Stomach (tissue), 9 donors: ENCODE results near the gene PRR11. TPM values are rescaled to one million over a fixed set of nuclear protein-coding genes. Genes with fewer than 3 reads are reported as not detected.

ENCODE experiments used
- DNase-seq, 2 donors: peaks; one replicate each; pipeline versions ENCODE4 v3.0.0 to v3.0.0-alpha.2; 2013 to 2019
- H3K27ac ChIP-seq, 5 donors: fragments of 200-600 bp in 4 of 5; sonication (generic) in 4 of 5; one replicate each; pipeline ENCODE4 v1.5.1; 2013 to 2019; ENCODE audit warnings: mild to moderate bottlenecking in 1 of 5, moderate library complexity in 1 of 5
- H3K27me3 ChIP-seq, 3 donors: fragments of 200-600 bp; sonication (generic); one replicate each; pipeline ENCODE4 v1.5.1; 2017 to 2019; ENCODE audit warnings: mixed run types in 1 of 3
- H3K36me3 ChIP-seq, 4 donors: fragments of 200-600 bp; sonication (generic); 1 replicate in 3 of 4; 2 replicates in 1 of 4; pipeline ENCODE4 v1.5.1; 2016 to 2019
- H3K4me1 ChIP-seq, 4 donors: fragments of 200-600 bp; sonication (generic); one replicate each; pipeline ENCODE4 v1.5.1; 2016 to 2019
- H3K4me3 ChIP-seq, 4 donors: fragments of 200-600 bp; sonication (generic) in 3 of 4; one replicate each; pipeline ENCODE4 v1.5.1; 2016 to 2019; ENCODE audit warnings: mild to moderate bottlenecking in 1 of 4
- H3K9me3 ChIP-seq, 4 donors: fragments of 200-600 bp; sonication (generic); one replicate each; pipeline ENCODE4 v1.5.1; 2016 to 2019
- CTCF ChIP-seq, 7 experiments: fragments of 450-650 bp in 4 of 7; fragments of 200-600 bp in 3 of 7; sonication (generic) in 3 of 7; IDR thresholded peaks; one replicate each; pipeline ENCODE4 v1.5.1; 2016 to 2019; ENCODE audit warnings: antibody characterized with exemption in 7 of 7, control low read depth in 2 of 7, mild to moderate bottlenecking in 1 of 7
- EP300 ChIP-seq: sonication (generic); formaldehyde crosslinking; IDR thresholded peaks from one replicate; pipeline ENCODE4 v1.6.1; 2017; ENCODE audit warnings: antibody characterized with exemption
- POLR2A ChIP-seq, 4 donors: fragments of 450-650 bp; IDR thresholded peaks; one replicate each; pipeline ENCODE4 v1.6.1; 2016; ENCODE audit warnings: antibody characterized with exemption in 4 of 4, control low read depth in 2 of 4, mild to moderate bottlenecking in 1 of 4, moderate library complexity in 1 of 4
- POLR2AphosphoS5 ChIP-seq, 3 donors: sonication (generic); formaldehyde crosslinking; IDR thresholded peaks; one replicate each; pipeline ENCODE4 v1.6.1; 2016; ENCODE audit warnings: antibody characterized with exemption in 3 of 3
- WGBS, 5 donors: extraction: QIAGEN DNeasy Blood & Tissue Kit in 3 of 5; methylation state at CpG; one replicate each; pipeline versions ENCODE4 v1.1.5 to v1.1.7; 2013 to 2018; 5-methylcytosine and 5-hydroxymethylcytosine counted together
- intact Hi-C: fragments of 100-400 bp; cut with DNase I; formaldehyde crosslinking; loops from one replicate; pipeline ENCODE4 v1.15.1; 2023; ENCODE audit warnings: low total_unique reads
- polyA plus RNA-seq, 3 donors: library from polyadenylated mRNA; stranded (reverse); fragments of 200-250 nt; gene quantifications; one replicate each; pipeline ENCODE4 v1.2.3, GENCODE V29; 2013
- total RNA-seq, 5 donors: library from RNA; depleted of rRNA; stranded (reverse); fragments of >200 nt; gene quantifications; one replicate each; pipeline versions ENCODE4 v1.1.0 to v1.2.3, GENCODE V29; 2014 to 2016
- donor health status: healthy with polysubstance abuse.
- donor health status: Bipolar disorder and iron deficiency.
- donor health status: healthy.

The PRR11 gene
- total and polyA plus RNA-seq, 8 donors, result 0.45 to 6.4 (median 1.7) TPM; not detected in 1

GRCh38 chr17:59180626-59181025, 25.1 kb downstream of the PRR11 start:
- DNase-seq, result no peak
- no peaks in the 10 kb centered on the region for H3K27me3 ChIP-seq
- intact Hi-C loops, result no loop called here
- TF ChIP-seq EP300 (no peak), POLR2A (IDR thresholded peaks at IDR 0.05) (no peak), POLR2AphosphoS5 (IDR thresholded peaks at IDR 0.05) (no peak), CTCF (IDR thresholded peaks at IDR 0.05) (no peak)
- H3K9me3 ChIP-seq, result no peaks in the 10 kb centered on the region
- no peak overlapping the region for H3K27ac ChIP-seq
- no peaks in the 10 kb centered on the region for H3K36me3 ChIP-seq
- WGBS, 5 donors, result 97 to 99% (median 98%) methylated on average over 9 of the region's 9 CpGs
- no peak overlapping the region for H3K4me3 ChIP-seq
- H3K4me1 ChIP-seq, result no peaks in the 10 kb centered on the region

- H3K9me3 ChIP-seq, result no peaks in the 10 kb centered on the region
- no peaks in the 10 kb centered on the region for H3K4me1 ChIP-seq
- H3K36me3 ChIP-seq, result no peaks in the 10 kb centered on the region
- H3K27me3 ChIP-seq, result no peaks in the 10 kb centered on the region
- no peak for TF ChIP-seq EP300
- TF ChIP-seq CTCF (IDR thresholded peaks at IDR 0.05), result no peak
- no peak for TF ChIP-seq POLR2A (IDR thresholded peaks at IDR 0.05)
- no peak for TF ChIP-seq POLR2AphosphoS5 (IDR thresholded peaks at IDR 0.05)
- no peak overlapping the region for H3K4me3 ChIP-seq
- 94 to 98% (median 97%) methylated on average over 9 of the region's 9 CpGs for WGBS, 5 donors
- intact Hi-C loops, result no loop called here
- no peak for DNase-seq
- no peak overlapping the region for H3K27ac ChIP-seq
Observed at GRCh38 chr17:59181481-59181880, 25.9 kb downstream of the PRR11 start.

- Histone ChIP-seq H3K4me1 (no peaks in the 10 kb centered on the region), H3K9me3 (no peaks in the 10 kb centered on the region), H3K27ac (no peak overlapping the region), H3K4me3 (no peak overlapping the region), H3K36me3 (no peaks in the 10 kb centered on the region), H3K27me3 (no peaks in the 10 kb centered on the region)
- intact Hi-C loops, result no loop called here
- DNase-seq, result no peak
- TF ChIP-seq CTCF (IDR thresholded peaks at IDR 0.05), result no peak
- TF ChIP-seq POLR2AphosphoS5 (IDR thresholded peaks at IDR 0.05), result no peak
Observed at GRCh38 chr17:59185997-59186396, 30.5 kb downstream of the PRR11 start.

- 85 to 93% (median 90%) methylated on average over 3 of the region's 3 CpGs for WGBS, 5 donors
- H3K27ac ChIP-seq, result no peak overlapping the region
- intact Hi-C loops, result no loop called here
- H3K9me3 ChIP-seq, result no peaks in the 10 kb centered on the region
- no peaks in the 10 kb centered on the region for H3K27me3 ChIP-seq
- DNase-seq, result no peak
- TF ChIP-seq EP300 (no peak), POLR2A (IDR thresholded peaks at IDR 0.05) (no peak), POLR2AphosphoS5 (IDR thresholded peaks at IDR 0.05) (no peak), CTCF (IDR thresholded peaks at IDR 0.05) (no peak)
- H3K4me1 ChIP-seq, result no peaks in the 10 kb centered on the region
- no peak overlapping the region for H3K4me3 ChIP-seq
- H3K36me3 ChIP-seq, result no peaks in the 10 kb centered on the region
Observed at GRCh38 chr17:59186850-59187249, 31.3 kb downstream of the PRR11 start.
